ENCODE measurements around the gene ADAMTS1. TPM values are rescaled to one million over a fixed set of nuclear protein-coding genes. Genes with fewer than 3 reads are reported as not detected.
A peak's percentile ranks its signal among the peaks of the same experiment; 100 is the strongest.

ADAMTS1 gene
- 182 and 243 TPM in 2 replicates for total RNA-seq

DNA sequence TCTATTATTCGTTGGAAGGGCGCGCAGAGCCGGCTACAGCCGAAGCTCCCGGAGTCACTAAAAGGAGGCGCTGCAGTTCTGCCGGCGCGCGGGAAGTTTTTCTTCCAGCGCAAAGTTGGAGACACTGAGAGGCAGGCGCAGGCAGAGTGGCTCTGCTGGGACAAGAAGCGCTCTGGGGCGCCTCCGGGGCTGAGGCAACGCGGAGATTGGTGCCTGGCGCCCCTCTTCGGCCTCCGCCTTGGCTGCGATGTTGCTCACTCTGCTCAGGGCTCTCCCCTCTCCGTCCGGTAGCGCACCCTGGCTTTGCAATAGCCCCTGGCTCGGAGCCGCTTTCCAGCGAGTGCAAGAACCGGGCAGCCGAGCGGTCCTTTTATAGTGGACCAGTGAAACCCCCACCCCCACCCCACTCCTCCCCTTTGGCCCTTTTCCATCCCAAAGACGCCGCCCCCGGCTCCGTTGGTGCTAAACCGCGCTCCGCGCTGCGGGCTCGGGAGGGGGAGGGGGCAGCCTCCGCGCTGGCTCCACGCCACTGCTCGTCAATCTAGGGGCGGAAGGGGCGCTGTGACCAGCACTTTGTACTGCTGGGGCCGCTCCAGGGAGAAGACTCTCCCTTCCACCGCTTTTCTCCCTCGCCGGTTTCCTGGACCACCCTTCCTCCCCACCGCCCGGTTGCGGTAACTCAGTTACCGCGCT is at the start of gene ADAMTS1:
Gene ADAMTS1 (minus strand): TSS at position 344 of the 693 bp plus-strand sequence. CDS start 455 bp downstream, outside the sequence.
- H3K4me2 ChIP-seq (ENCODE audit: insufficient read depth, low read length): peak within 1 kb of the TSS; percentile 96
- peak within 1 kb of the TSS; percentile 95 for H3K27ac ChIP-seq (ENCODE audit: low read depth, low read length)
- peak within 1 kb of the TSS; percentile 84 for H2AFZ ChIP-seq (ENCODE audit: low read length)
- peak within 1 kb of the TSS; percentile 94 for H3K4me3 ChIP-seq (ENCODE audit: insufficient read depth, low read length)
- H3K36me3 ChIP-seq (ENCODE audit: insufficient read depth, low read length): peaks cover 40% of the 10 kb centered on the region
- H3K4me1 ChIP-seq (ENCODE audit: insufficient read depth, low read length): peaks cover 29% of the 10 kb centered on the region
- no peaks in the 10 kb centered on the region for H3K27me3 ChIP-seq (ENCODE audit: insufficient read depth, low read length)
- peak; percentile 93 for DNase-seq (ENCODE audit: insufficient read length, low spot score, missing footprints)
- peaks cover 47% of the 10 kb centered on the region for H4K20me1 ChIP-seq (ENCODE audit: insufficient read depth, low read length)
- H3K79me2 ChIP-seq (ENCODE audit: insufficient read depth, low read length): peaks cover 44% of the 10 kb centered on the region
- TF ChIP-seq, protein P1, sequence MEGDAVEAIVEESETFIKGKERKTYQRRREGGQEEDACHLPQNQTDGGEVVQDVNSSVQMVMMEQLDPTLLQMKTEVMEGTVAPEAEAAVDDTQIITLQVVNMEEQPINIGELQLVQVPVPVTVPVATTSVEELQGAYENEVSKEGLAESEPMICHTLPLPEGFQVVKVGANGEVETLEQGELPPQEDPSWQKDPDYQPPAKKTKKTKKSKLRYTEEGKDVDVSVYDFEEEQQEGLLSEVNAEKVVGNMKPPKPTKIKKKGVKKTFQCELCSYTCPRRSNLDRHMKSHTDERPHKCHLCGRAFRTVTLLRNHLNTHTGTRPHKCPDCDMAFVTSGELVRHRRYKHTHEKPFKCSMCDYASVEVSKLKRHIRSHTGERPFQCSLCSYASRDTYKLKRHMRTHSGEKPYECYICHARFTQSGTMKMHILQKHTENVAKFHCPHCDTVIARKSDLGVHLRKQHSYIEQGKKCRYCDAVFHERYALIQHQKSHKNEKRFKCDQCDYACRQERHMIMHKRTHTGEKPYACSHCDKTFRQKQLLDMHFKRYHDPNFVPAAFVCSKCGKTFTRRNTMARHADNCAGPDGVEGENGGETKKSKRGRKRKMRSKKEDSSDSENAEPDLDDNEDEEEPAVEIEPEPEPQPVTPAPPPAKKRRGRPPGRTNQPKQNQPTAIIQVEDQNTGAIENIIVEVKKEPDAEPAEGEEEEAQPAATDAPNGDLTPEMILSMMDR (IDR thresholded peaks at IDR 0.05; ENCODE audit: extremely low read depth, low read depth, low read length): peak; percentile 4
- no peaks in the 10 kb centered on the region for H3K9me3 ChIP-seq (ENCODE audit: low read depth, low read length)

DNA sequence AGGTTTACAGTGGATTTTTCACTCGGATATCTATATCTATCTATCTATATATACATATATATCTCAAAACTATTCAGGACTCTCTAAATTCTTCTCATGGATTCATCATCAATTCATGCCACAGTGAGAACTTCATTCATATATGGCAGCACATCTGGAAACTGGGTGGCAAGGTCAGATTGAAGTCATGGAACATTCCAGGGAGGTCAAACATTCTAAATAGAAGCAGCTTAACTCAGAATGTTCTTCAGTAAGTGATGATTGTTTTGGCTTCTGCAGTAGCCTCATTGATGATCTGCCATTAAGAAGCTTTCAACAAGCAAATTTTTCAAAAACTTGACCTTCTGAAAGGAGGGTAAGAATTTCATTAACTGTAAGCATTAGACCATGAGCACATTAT is 46.9 kb upstream of the ADAMTS1 start:
- Histone ChIP-seq H2AFZ (ENCODE audit: low read length) (no peak overlapping the region), H3K27ac (ENCODE audit: low read depth, low read length) (no peak overlapping the region), H3K4me1 (ENCODE audit: insufficient read depth, low read length) (no peaks in the 10 kb centered on the region), H3K4me3 (ENCODE audit: insufficient read depth, low read length) (no peak overlapping the region), H3K4me2 (ENCODE audit: insufficient read depth, low read length) (no peak overlapping the region), H3K79me2 (ENCODE audit: insufficient read depth, low read length) (no peaks in the 10 kb centered on the region), H4K20me1 (ENCODE audit: insufficient read depth, low read length) (no peaks in the 10 kb centered on the region), H3K27me3 (ENCODE audit: insufficient read depth, low read length) (no peaks in the 10 kb centered on the region), H3K36me3 (ENCODE audit: insufficient read depth, low read length) (no peaks in the 10 kb centered on the region), H3K9me3 (ENCODE audit: low read depth, low read length) (no peaks in the 10 kb centered on the region)
- TF ChIP-seq, protein P1 (IDR thresholded peaks at IDR 0.05; ENCODE audit: extremely low read depth, low read depth, low read length): no peak
- no peak for DNase-seq (ENCODE audit: insufficient read length, low spot score, missing footprints)

DNA sequence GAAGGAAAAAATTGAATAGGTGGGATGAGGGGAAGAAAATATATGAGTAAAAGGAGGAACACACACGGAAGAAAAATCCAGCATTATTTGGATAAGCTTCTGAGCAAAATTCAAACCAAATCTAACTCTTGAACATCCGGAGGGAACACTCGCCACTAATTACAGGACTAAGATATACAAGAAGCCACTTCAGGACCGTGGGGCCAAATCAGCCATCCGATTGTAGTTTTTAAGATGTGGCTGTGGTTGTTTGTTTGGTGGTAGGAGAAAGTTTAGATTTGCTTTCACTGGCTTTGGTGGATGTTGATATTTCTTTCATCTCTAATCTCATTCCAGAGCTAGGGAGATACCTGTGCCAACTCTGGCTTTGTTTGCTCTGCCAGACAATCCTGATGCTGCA is 43.7 kb upstream of the ADAMTS1 start:
- Histone ChIP-seq H3K79me2 (ENCODE audit: insufficient read depth, low read length) (no peaks in the 10 kb centered on the region), H3K27me3 (ENCODE audit: insufficient read depth, low read length) (no peaks in the 10 kb centered on the region), H3K4me3 (ENCODE audit: insufficient read depth, low read length) (no peak overlapping the region), H3K27ac (ENCODE audit: low read depth, low read length) (no peak overlapping the region), H3K9me3 (ENCODE audit: low read depth, low read length) (no peaks in the 10 kb centered on the region), H2AFZ (ENCODE audit: low read length) (peak overlapping the region; percentile 76), H4K20me1 (ENCODE audit: insufficient read depth, low read length) (no peaks in the 10 kb centered on the region), H3K36me3 (ENCODE audit: insufficient read depth, low read length) (no peaks in the 10 kb centered on the region), H3K4me2 (ENCODE audit: insufficient read depth, low read length) (peak overlapping the region; percentile 37), H3K4me1 (ENCODE audit: insufficient read depth, low read length) (no peaks in the 10 kb centered on the region)
- DNase-seq (ENCODE audit: insufficient read length, low spot score, missing footprints): peak; percentile 17
- TF ChIP-seq, protein P1 (IDR thresholded peaks at IDR 0.05; ENCODE audit: extremely low read depth, low read depth, low read length): no peak

DNA sequence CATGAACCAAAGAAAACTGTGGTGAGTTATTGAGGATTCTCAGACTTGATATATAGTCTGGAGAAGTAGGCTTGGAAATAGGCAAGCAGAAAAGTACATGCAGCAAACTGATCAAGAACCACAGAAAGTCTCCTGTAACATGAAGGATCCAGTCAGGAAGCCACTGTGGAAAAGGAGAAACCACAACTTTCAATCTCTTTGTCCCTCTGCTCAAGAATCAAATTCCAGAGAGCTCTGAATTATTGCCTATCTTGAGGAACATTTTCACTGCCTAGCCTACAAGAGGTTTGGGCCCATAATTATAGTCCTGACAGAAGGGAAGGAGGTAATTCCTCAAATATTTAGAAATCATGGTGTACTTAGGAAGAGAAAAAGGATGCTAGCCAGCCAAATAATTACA is 43.0 kb upstream of the ADAMTS1 start:
- Histone ChIP-seq H3K79me2 (ENCODE audit: insufficient read depth, low read length) (no peaks in the 10 kb centered on the region), H2AFZ (ENCODE audit: low read length) (no peak overlapping the region), H3K4me2 (ENCODE audit: insufficient read depth, low read length) (no peak overlapping the region), H3K9me3 (ENCODE audit: low read depth, low read length) (no peaks in the 10 kb centered on the region), H3K36me3 (ENCODE audit: insufficient read depth, low read length) (no peaks in the 10 kb centered on the region), H4K20me1 (ENCODE audit: insufficient read depth, low read length) (no peaks in the 10 kb centered on the region), H3K27me3 (ENCODE audit: insufficient read depth, low read length) (no peaks in the 10 kb centered on the region), H3K4me3 (ENCODE audit: insufficient read depth, low read length) (no peak overlapping the region), H3K4me1 (ENCODE audit: insufficient read depth, low read length) (no peaks in the 10 kb centered on the region), H3K27ac (ENCODE audit: low read depth, low read length) (no peak overlapping the region)
- TF ChIP-seq, protein P1 (IDR thresholded peaks at IDR 0.05; ENCODE audit: extremely low read depth, low read depth, low read length): no peak
- DNase-seq (ENCODE audit: insufficient read length, low spot score, missing footprints): no peak
